PC-3 (cell line): ENCODE measurements around the gene DNAJC1. TPM values are rescaled to one million over a fixed set of nuclear protein-coding genes. Genes with fewer than 3 reads are reported as not detected.
A peak's percentile ranks its signal among the peaks of the same experiment; 100 is the strongest.

Experiments
- ATAC-seq: fragments of 200-7000 bp; cut with Tn5 transposase; 2 replicates; pipeline ENCODE4 v1.9.1; 2020; ENCODE audit warnings: mild to moderate bottlenecking, moderate library complexity
- BruUV-seq: library from RNA; stranded (reverse); fragments of 400-500 nt; replicated peaks from 2 replicates; lab custom pipeline; 2021; lab: Mats Ljungman, UMichigan
- CTCF ChIA-PET: fragments of 300-600 bp; sonication (Branson Sonifier 250); formaldehyde crosslinking; loops from one replicate; lab custom pipeline; 2022; ENCODE audit warnings: antibody characterized with exemption; lab: Charles Lee
- POLR2A ChIA-PET: fragments of 300-600 bp; sonication (Branson Sonifier 250); formaldehyde crosslinking; loops from one replicate; lab custom pipeline; 2022; ENCODE audit warnings: antibody characterized with exemption; ENCODE audit not compliant: unreplicated experiment; lab: Charles Lee
- DNase-seq: peaks from one replicate; pipeline ENCODE4 v3.0.0-alpha.2; 2015
- H2AFZ ChIP-seq: fragments of 300-600 bp; sonication (generic); 2 replicates; pipeline ENCODE4 v1.6.0; 2016; ENCODE audit warnings: antibody characterized with exemption, low read length
- H3F3A ChIP-seq: fragments of 300-600 bp; sonication (generic); one replicate; pipeline ENCODE4 v1.6.0; 2017; ENCODE audit warnings: antibody characterized with exemption, low read length, control low read depth, mild to moderate bottlenecking; ENCODE audit not compliant: unreplicated experiment
- H3K27ac ChIP-seq: fragments of 300-600 bp; sonication (generic); 2 replicates; pipeline ENCODE4 v1.5.1; 2016; ENCODE audit warnings: mild to moderate bottlenecking, low read length
- H3K27me3 ChIP-seq: fragments of 300-600 bp; sonication (generic); 2 replicates; pipeline ENCODE4 v1.6.1; 2016; ENCODE audit warnings: low read length, mixed read lengths
- H3K36me3 ChIP-seq: fragments of 300-600 bp; sonication (generic); 2 replicates; pipeline ENCODE4 v1.6.1; 2016; ENCODE audit warnings: low read depth, mixed run types, low read length, mixed read lengths
- H3K4me1 ChIP-seq: fragments of 300-600 bp; sonication (generic); 2 replicates; pipeline ENCODE4 v1.5.1; 2016; ENCODE audit warnings: low read length; ENCODE audit not compliant: insufficient read depth
- H3K4me2 ChIP-seq: fragments of 300-600 bp; sonication (generic); 2 replicates; pipeline ENCODE4 v1.6.0; 2016; ENCODE audit warnings: low read length
- H3K4me3 ChIP-seq: fragments of 300-600 bp; sonication (generic); 2 replicates; pipeline ENCODE4 v1.5.1; 2016; ENCODE audit warnings: mild to moderate bottlenecking, low read length, mixed read lengths
- H3K79me2 ChIP-seq: fragments of 300-600 bp; sonication (generic); 2 replicates; pipeline ENCODE4 v1.6.1; 2017; ENCODE audit warnings: low read length, mixed read lengths
- H3K9ac ChIP-seq: fragments of 300-600 bp; sonication (generic); 2 replicates; pipeline ENCODE4 v1.6.0; 2016; ENCODE audit warnings: mild to moderate bottlenecking, low read length
- H3K9me2 ChIP-seq: fragments of 300-600 bp; sonication (generic); replicated peaks from 2 replicates; pipeline ENCODE4 v1.6.1; 2016; ENCODE audit warnings: mixed run types, low read length, mixed read lengths
- H3K9me3 ChIP-seq: fragments of 300-600 bp; sonication (generic); 2 replicates; pipeline ENCODE4 v1.6.1; 2016; ENCODE audit warnings: low read length, mixed read lengths
- H4K20me1 ChIP-seq: fragments of 300-600 bp; sonication (generic); 2 replicates; pipeline ENCODE4 v1.6.1; 2016; ENCODE audit warnings: low read length, mixed read lengths
- EZH2 ChIP-seq: fragments of 300-600 bp; sonication (generic); IDR thresholded peaks from one replicate; pipeline ENCODE4 v1.6.1; 2017; ENCODE audit warnings: antibody characterized with exemption, mild to moderate bottlenecking, low read length; ENCODE audit not compliant: unreplicated experiment
- EZH2phosphoT487 ChIP-seq: fragments of 300-600 bp; sonication (generic); IDR thresholded peaks from 2 replicates; pipeline ENCODE4 v1.6.1; 2018; ENCODE audit warnings: mild to moderate bottlenecking, antibody characterized with exemption, low read length, borderline replicate concordance
- intact Hi-C: fragments of 100-400 bp; cut with micrococcal nuclease; formaldehyde crosslinking; loops from 2 replicates; pipeline ENCODE4 v1.9.0; 2023
- total RNA-seq: library from RNA; depleted of rRNA; stranded (reverse); fragments of >200 nt; gene quantifications from 2 replicates; pipeline ENCODE4 v1.2.3, GENCODE V29; 2014
- TF ChIP-seq, protein P1 (sequence below): fragments of 300-600 bp; sonication (generic); conservative IDR thresholded peaks from 2 replicates; pipeline ENCODE4 v1.5.1; 2017; ENCODE audit warnings: antibody characterized with exemption, low read depth, mild to moderate bottlenecking, low read length

Gene DNAJC1
- total RNA-seq, 1 experiment from 2014 or later: 53.4 TPM

GRCh38 chr10:21980691-21981090 lies 22.8 kb downstream of the DNAJC1 start:
- intact Hi-C loops: no loop called here
- no peaks in the 10 kb centered on the region for H3F3A ChIP-seq
- no peaks in the 10 kb centered on the region for H3K9me3 ChIP-seq
- H3K9ac ChIP-seq: no peak overlapping the region
- no peaks in the 10 kb centered on the region for H3K27me3 ChIP-seq
- no peak overlapping the region for H3K4me2 ChIP-seq
- ChIA-PET CTCF (interaction anchor here (0.6 kb wide), 1 partner anchor 676 kb away, joined by 4 read pairs; no protein-coding TSS in a partner anchor), POLR2A (no interaction called here)
- H3K4me1 ChIP-seq: peaks cover 18% of the 10 kb centered on the region
- no peaks in the 10 kb centered on the region for H3K9me2 ChIP-seq
- H3K27ac ChIP-seq: no peak overlapping the region
- H3K4me3 ChIP-seq: no peak overlapping the region
- DNase-seq: no peak
- TF ChIP-seq EZH2 (no peak), EZH2phosphoT487 (no peak)
- TF ChIP-seq, protein P1, sequence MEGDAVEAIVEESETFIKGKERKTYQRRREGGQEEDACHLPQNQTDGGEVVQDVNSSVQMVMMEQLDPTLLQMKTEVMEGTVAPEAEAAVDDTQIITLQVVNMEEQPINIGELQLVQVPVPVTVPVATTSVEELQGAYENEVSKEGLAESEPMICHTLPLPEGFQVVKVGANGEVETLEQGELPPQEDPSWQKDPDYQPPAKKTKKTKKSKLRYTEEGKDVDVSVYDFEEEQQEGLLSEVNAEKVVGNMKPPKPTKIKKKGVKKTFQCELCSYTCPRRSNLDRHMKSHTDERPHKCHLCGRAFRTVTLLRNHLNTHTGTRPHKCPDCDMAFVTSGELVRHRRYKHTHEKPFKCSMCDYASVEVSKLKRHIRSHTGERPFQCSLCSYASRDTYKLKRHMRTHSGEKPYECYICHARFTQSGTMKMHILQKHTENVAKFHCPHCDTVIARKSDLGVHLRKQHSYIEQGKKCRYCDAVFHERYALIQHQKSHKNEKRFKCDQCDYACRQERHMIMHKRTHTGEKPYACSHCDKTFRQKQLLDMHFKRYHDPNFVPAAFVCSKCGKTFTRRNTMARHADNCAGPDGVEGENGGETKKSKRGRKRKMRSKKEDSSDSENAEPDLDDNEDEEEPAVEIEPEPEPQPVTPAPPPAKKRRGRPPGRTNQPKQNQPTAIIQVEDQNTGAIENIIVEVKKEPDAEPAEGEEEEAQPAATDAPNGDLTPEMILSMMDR: no peak
- no TSS peak for BruUV-seq
- H3K79me2 ChIP-seq: peaks cover 99% of the 10 kb centered on the region
- H3K36me3 ChIP-seq: no peaks in the 10 kb centered on the region
- peaks cover 13% of the 10 kb centered on the region; the same call in 1 of the 2 replicates for H4K20me1 ChIP-seq
- H2AFZ ChIP-seq: no peak overlapping the region
- ATAC-seq: no peak

DNA sequence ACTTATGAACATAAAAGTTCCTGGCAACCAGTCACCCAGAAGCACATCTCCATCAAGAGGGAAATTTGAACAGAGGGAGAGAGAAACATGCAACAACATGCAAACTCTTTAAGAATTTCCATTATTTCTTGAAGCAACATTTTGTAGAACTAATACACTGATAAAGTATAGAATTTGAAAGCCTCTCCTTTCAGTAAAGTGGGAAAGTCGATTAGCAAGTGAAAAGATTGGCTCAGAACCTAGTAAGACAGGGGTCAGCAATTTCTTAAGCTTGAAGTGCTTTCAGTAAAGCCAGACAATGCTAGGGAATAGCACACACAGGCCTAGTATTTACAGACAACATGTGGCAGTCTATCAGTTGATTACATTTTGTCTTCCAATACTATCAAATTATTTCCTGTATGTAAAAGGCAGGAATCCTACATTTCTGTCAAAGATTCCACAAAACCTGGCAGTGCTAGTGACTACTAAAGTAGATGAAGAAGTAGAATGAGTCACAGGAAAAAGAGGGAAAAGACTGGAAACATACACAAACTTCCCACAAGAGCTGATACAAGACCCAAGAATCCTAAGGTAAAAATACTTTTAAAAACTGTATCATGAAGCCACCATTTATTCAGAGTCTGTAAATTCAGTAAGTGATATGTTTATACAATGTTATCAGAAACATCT lies 25.2 kb downstream of the DNAJC1 start:
- Histone ChIP-seq H3K36me3 (no peaks in the 10 kb centered on the region), H3K9ac (no peak overlapping the region), H3K79me2 (peaks cover 97% of the 10 kb centered on the region), H3F3A (no peaks in the 10 kb centered on the region), H3K27me3 (no peaks in the 10 kb centered on the region), H3K4me2 (peak overlapping the region; percentile 60), H3K9me3 (no peaks in the 10 kb centered on the region), H3K9me2 (no peaks in the 10 kb centered on the region), H3K27ac (peak overlapping the region; percentile 38), H3K4me1 (peaks cover 18% of the 10 kb centered on the region), H2AFZ (no peak overlapping the region), H4K20me1 (peaks cover 13% of the 10 kb centered on the region; the same call in 1 of the 2 replicates), H3K4me3 (0 out of 2 replicates have a peak overlapping the region, but pooled peaks have one; percentile 5)
- POLR2A ChIA-PET: no interaction called here
- DNase-seq (peak; percentile 52), ATAC-seq (peak; percentile 53)
- intact Hi-C loops: no loop called here
- no TSS peak for BruUV-seq
- TF ChIP-seq, protein P1: no peak
- TF ChIP-seq EZH2phosphoT487: no peak
- TF ChIP-seq EZH2: no peak
- CTCF ChIA-PET: interaction anchor here (0.6 kb wide), 1 partner anchor 205 kb away, joined by 6 read pairs; no protein-coding TSS in a partner anchor

DNA sequence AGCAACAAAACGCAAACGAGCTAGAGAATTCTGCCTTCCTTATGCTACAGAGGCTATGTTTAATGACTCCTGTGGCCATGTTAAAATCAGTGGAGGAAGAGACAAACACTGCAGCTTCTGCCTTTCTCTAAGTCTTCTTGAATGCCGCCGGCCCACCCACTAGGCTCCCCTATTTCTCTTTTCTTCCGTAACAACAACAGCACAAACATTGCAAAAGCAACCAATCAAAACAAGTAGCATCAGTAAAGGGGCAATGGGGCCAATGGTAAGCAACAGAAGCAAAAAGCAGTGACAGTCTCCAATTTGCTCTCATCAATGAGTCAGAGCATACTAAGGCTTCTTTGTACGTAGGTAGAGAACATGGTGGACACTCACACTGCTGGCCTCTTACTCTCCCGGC lies 26.8 kb downstream of the DNAJC1 start:
- ATAC-seq (no peak), DNase-seq (no peak)
- no peak overlapping the region for H3K4me2 ChIP-seq
- peaks cover 13% of the 10 kb centered on the region; the same call in 1 of the 2 replicates for H4K20me1 ChIP-seq
- H3K9ac ChIP-seq: no peak overlapping the region
- peaks cover 18% of the 10 kb centered on the region for H3K4me1 ChIP-seq
- peaks cover 97% of the 10 kb centered on the region for H3K79me2 ChIP-seq
- no peaks in the 10 kb centered on the region for H3K9me2 ChIP-seq
- H3K27me3 ChIP-seq: no peaks in the 10 kb centered on the region
- no peak overlapping the region for H3K4me3 ChIP-seq
- no peaks in the 10 kb centered on the region for H3F3A ChIP-seq
- intact Hi-C loops: no loop called here
- POLR2A ChIA-PET: no interaction called here
- no peak overlapping the region for H2AFZ ChIP-seq
- H3K9me3 ChIP-seq: no peaks in the 10 kb centered on the region
- no peak for TF ChIP-seq EZH2phosphoT487
- TF ChIP-seq, protein P1: no peak
- no peak for TF ChIP-seq EZH2
- no peaks in the 10 kb centered on the region for H3K36me3 ChIP-seq
- CTCF ChIA-PET: no interaction called here
- H3K27ac ChIP-seq: no peak overlapping the region
- no TSS peak for BruUV-seq
